Muscle layer of colon (tissue), 2 donors: ENCODE results near the gene FHDC1.

ENCODE experiments used
- H3K27ac ChIP-seq: one replicate; pipeline ENCODE4 v1.7.0; 2013; ENCODE audit warnings: low read depth, mild to moderate bottlenecking, low read length, moderate library complexity
- H3K27me3 ChIP-seq, 2 donors: one replicate each; pipeline ENCODE4 v1.7.0; 2013; ENCODE audit warnings: low read length in 2 of 2, mild to moderate bottlenecking in 2 of 2; ENCODE audit not compliant: insufficient read depth in 2 of 2, control insufficient read depth in 1 of 2
- H3K36me3 ChIP-seq: one replicate; pipeline ENCODE4 v1.7.0; 2013; ENCODE audit warnings: mild to moderate bottlenecking, low read length; ENCODE audit not compliant: insufficient read depth
- H3K4me1 ChIP-seq: one replicate; pipeline ENCODE4 v1.7.0; 2013; ENCODE audit warnings: mild to moderate bottlenecking, low read length; ENCODE audit not compliant: insufficient read depth
- H3K4me3 ChIP-seq, 2 donors: one replicate each; pipeline ENCODE4 v1.7.0; 2013; ENCODE audit warnings: low read length in 2 of 2, low read depth in 1 of 2, mild to moderate bottlenecking in 1 of 2, moderate library complexity in 1 of 2
- H3K9ac ChIP-seq: one replicate; pipeline ENCODE4 v1.7.0; 2013; ENCODE audit warnings: low read length
- H3K9me3 ChIP-seq: one replicate; pipeline ENCODE4 v1.7.0; 2013; ENCODE audit warnings: mild to moderate bottlenecking, low read length
- donor health status: abdominal sarcoma.
- donor health status: Adenocarcinoma of cecum.

FHDC1 gene

DNA sequence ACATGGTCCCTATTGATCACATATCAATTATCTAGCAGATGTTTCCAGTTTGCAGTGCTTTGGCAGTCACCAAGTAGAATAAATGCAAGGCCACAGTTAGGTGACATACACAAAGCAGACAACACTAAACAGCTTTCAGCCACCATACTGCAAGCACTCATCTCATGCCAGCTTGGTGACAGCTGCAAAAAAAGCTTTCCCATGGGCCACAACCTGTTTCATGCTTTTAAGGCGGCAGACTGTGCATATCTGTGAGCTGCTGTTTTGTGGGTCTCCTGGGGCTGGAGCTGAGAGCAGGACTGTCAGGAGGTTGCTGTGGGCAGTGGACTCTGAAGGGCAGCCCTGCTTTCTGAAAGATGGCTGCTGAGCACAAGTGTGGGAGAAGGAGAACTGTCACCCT lies 82.6 kb downstream of the FHDC1 start:
- H3K9me3 ChIP-seq: no peaks in the 10 kb centered on the region
- no peak overlapping the region for H3K9ac ChIP-seq
- H3K4me3 ChIP-seq: no peak overlapping the region
- H3K36me3 ChIP-seq: no peaks in the 10 kb centered on the region
- no peaks in the 10 kb centered on the region for H3K27me3 ChIP-seq
- H3K27ac ChIP-seq: no peak overlapping the region
- H3K4me1 ChIP-seq: no peaks in the 10 kb centered on the region

- no peak overlapping the region for H3K4me3 ChIP-seq
- no peaks in the 10 kb centered on the region for H3K36me3 ChIP-seq
- no peaks in the 10 kb centered on the region for H3K4me1 ChIP-seq
- H3K9ac ChIP-seq: no peak overlapping the region
- H3K9me3 ChIP-seq: no peaks in the 10 kb centered on the region
- H3K27me3 ChIP-seq: no peaks in the 10 kb centered on the region
- no peak overlapping the region for H3K27ac ChIP-seq
Measured at GRCh38 chr4:153019906-153020305, 83.8 kb downstream of the FHDC1 start.

DNA sequence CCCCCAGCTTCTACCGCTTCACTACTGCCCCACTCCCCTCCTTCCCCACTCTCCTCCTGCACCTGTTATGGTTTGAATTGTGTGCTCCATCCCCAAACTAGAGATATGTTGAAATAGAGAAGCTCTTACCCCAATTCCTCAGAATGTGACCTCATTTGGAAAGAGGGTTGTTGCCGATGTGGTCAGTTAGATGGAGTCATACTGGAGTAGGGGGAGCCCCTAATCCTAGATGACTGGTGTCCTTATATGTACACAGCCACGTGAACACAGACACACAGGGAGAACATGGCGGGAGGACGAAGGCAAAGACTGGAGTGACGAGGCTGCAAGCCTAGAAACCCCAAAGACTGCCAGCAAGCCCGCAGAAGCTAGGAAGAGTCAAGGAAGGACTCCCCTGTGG lies 84.3 kb downstream of the FHDC1 start:
- no peak overlapping the region for H3K27ac ChIP-seq
- H3K9me3 ChIP-seq: no peaks in the 10 kb centered on the region
- H3K4me1 ChIP-seq: no peaks in the 10 kb centered on the region
- H3K9ac ChIP-seq: no peak overlapping the region
- H3K36me3 ChIP-seq: no peaks in the 10 kb centered on the region
- no peak overlapping the region for H3K4me3 ChIP-seq
- no peaks in the 10 kb centered on the region for H3K27me3 ChIP-seq

DNA sequence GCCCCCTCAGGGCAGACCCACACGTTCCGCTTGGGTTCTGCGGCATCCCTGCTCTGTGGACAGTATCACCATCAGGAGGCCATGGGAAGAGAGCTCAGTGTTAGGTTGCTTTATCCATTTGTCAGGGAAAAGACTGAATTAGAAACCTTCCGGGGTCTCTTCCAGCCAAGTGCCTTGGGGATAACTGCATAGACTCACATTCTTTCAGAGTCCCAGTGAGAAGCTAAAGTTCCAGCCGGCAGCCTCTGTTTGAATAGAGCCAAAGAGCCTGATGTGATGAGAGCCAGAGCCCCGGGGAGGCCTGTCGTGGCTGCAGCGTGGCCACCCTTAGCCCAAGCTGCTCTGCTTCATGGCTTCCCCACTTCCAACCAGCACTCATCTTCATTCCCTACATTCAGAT lies 85.2 kb downstream of the FHDC1 start:
- H3K4me3 ChIP-seq: no peak overlapping the region
- no peaks in the 10 kb centered on the region for H3K9me3 ChIP-seq

GRCh38 chr4:153022241-153022715 lies 86.2 kb downstream of the FHDC1 start:
- no peak overlapping the region for H3K27ac ChIP-seq

More for the DNA sequence above, 85.2 kb downstream of the FHDC1 start:
- H3K27me3 ChIP-seq: no peaks in the 10 kb centered on the region
- H3K9ac ChIP-seq: no peak overlapping the region
- no peak overlapping the region for H3K27ac ChIP-seq
- no peaks in the 10 kb centered on the region for H3K36me3 ChIP-seq
- H3K4me1 ChIP-seq: no peaks in the 10 kb centered on the region

GRCh38 chr4:153023139-153023538 lies 87.0 kb downstream of the FHDC1 start:
- Histone ChIP-seq H3K9ac (no peak overlapping the region), H3K27me3 (no peaks in the 10 kb centered on the region), H3K4me1 (no peaks in the 10 kb centered on the region), H3K36me3 (no peaks in the 10 kb centered on the region), H3K9me3 (no peaks in the 10 kb centered on the region), H3K4me3 (no peak overlapping the region), H3K27ac (no peak overlapping the region)

More at GRCh38 chr4:153022241-153022715, 86.2 kb downstream of the FHDC1 start:
- no peaks in the 10 kb centered on the region for H3K36me3 ChIP-seq
- no peaks in the 10 kb centered on the region for H3K9me3 ChIP-seq
- no peaks in the 10 kb centered on the region for H3K27me3 ChIP-seq
- no peak overlapping the region for H3K9ac ChIP-seq
- no peak overlapping the region for H3K4me3 ChIP-seq
- H3K4me1 ChIP-seq: no peaks in the 10 kb centered on the region

DNA sequence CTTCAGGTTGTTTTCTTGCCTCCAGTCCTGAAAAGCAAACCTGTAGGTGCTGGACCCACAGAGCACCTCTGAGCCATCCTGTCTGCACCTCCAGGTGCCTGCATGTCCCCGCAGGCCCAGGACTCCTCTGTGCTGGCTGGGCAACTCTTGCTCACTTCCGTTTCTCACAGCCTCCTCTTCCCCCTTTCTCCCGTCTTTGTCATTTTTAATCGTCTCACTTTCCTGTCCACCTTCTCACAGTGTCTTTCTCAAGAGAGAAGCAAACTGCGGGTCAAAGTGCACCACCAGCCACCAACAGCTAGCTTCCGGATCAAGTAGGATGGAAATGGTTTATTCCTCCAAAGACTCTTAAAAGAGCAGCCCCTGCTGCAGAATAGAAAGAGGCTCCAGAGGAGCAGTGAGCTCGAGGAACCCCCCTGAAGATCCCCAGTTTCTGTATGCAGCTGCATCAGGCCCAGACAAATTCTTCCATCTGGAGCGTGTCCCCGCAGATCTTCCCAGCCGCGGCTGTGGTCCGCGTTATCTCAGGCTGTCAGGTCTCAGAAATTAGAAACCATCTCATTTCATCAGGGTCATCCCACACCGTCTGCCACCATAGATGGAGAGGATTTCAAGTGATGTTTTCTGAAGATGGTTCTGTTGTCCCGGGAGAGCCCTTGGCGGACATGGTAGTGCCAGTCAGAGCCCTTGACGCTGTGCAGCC lies 87.7 kb downstream of the FHDC1 start:
- H3K4me1 ChIP-seq: no peaks in the 10 kb centered on the region
- no peaks in the 10 kb centered on the region for H3K9me3 ChIP-seq
- no peaks in the 10 kb centered on the region for H3K27me3 ChIP-seq
- no peak overlapping the region for H3K9ac ChIP-seq
- no peak overlapping the region for H3K4me3 ChIP-seq
- H3K27ac ChIP-seq: no peak overlapping the region
- H3K36me3 ChIP-seq: no peaks in the 10 kb centered on the region

DNA sequence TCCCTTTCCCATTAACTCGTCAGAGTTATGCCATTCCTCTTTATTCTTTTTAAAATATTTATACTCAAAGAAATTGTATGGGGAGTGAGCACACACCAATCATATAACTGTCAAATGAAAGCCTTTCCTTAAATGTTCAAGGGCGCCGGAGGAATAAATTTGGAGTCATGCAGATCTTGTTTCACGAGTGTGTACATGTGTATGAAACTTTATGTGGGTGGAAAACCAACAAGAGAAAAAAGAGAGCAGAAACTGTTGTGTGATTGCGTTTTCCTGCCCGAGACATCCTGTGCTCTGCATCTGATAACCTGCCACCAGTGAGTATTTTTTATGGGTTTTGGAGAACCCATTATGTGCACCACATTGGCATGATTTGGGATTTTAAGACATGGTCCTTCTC lies 88.3 kb downstream of the FHDC1 start:
- H3K27me3 ChIP-seq: no peaks in the 10 kb centered on the region
- H3K27ac ChIP-seq: no peak overlapping the region
- H3K9ac ChIP-seq: no peak overlapping the region
- H3K4me1 ChIP-seq: no peaks in the 10 kb centered on the region
- H3K4me3 ChIP-seq: no peak overlapping the region
- H3K9me3 ChIP-seq: no peaks in the 10 kb centered on the region
- H3K36me3 ChIP-seq: no peaks in the 10 kb centered on the region

GRCh38 chr4:153025406-153025805 lies 89.3 kb downstream of the FHDC1 start:
- Histone ChIP-seq H3K27me3 (no peaks in the 10 kb centered on the region), H3K9me3 (no peaks in the 10 kb centered on the region), H3K27ac (no peak overlapping the region), H3K4me3 (no peak overlapping the region), H3K36me3 (no peaks in the 10 kb centered on the region), H3K4me1 (no peaks in the 10 kb centered on the region), H3K9ac (no peak overlapping the region)

- H3K9me3 ChIP-seq: no peaks in the 10 kb centered on the region
- H3K27ac ChIP-seq: no peak overlapping the region
- no peaks in the 10 kb centered on the region for H3K27me3 ChIP-seq
- no peak overlapping the region for H3K4me3 ChIP-seq
- H3K36me3 ChIP-seq: no peaks in the 10 kb centered on the region
- no peak overlapping the region for H3K9ac ChIP-seq
- H3K4me1 ChIP-seq: no peaks in the 10 kb centered on the region
Measured at GRCh38 chr4:153026591-153027346, 90.6 kb downstream of the FHDC1 start.

DNA sequence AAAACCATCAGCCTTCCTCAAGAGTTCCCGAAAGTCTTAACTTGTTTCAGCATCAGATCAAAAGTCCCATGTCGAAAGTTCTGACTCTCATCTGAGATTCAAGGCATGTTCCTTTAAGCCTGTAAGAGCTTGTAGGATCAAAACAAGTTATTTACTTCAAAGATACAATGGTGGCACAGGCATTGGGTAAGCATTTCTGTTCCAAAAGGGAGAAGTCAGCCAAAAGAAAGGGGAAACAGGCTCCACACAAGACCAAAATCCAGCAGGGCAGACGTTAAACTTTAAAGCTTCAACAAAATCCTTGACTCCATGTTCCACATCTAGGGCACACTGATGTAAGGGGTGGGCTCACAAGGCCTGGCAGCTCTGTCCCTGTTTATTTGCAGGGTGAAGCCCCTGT lies 91.7 kb downstream of the FHDC1 start:
- no peaks in the 10 kb centered on the region for H3K9me3 ChIP-seq
- H3K36me3 ChIP-seq: no peaks in the 10 kb centered on the region
- H3K9ac ChIP-seq: no peak overlapping the region

More for the DNA sequence above, 91.7 kb downstream of the FHDC1 start:
- no peaks in the 10 kb centered on the region for H3K27me3 ChIP-seq
- no peak overlapping the region for H3K27ac ChIP-seq
- H3K4me1 ChIP-seq: no peaks in the 10 kb centered on the region
- no peak overlapping the region for H3K4me3 ChIP-seq
